ENCODE measurements around the gene DNAJA3. TPM values are rescaled to one million over a fixed set of nuclear protein-coding genes. Genes with fewer than 3 reads are reported as not detected.

Gene DNAJA3
- total RNA-seq, 1 experiment from 2014 or later: 101 TPM

GRCh38 chr16:4443986-4444385 is 18.3 kb downstream of the DNAJA3 start:
- TF ChIP-seq EZH2 (IDR thresholded peaks at IDR 0.05; ENCODE audit: borderline replicate concordance, low read depth, low read length, poor library complexity, severe bottlenecking): no peak
- no peak for TF ChIP-seq CTCF (conservative IDR thresholded peaks at IDR 0.05; ENCODE audit: low read depth, low read length)
- Histone ChIP-seq H3K27ac (ENCODE audit: low read depth, low read length, poor library complexity, severe bottlenecking) (no peak overlapping the region), H3K27me3 (replicated peaks; ENCODE audit: insufficient read depth, low read depth, low read length, poor library complexity) (no peaks in the 10 kb centered on the region), H3K36me3 (ENCODE audit: insufficient read depth, low read length, poor library complexity, severe bottlenecking) (peaks cover 86% of the 10 kb centered on the region), H3K4me1 (ENCODE audit: insufficient read depth, low read length, poor library complexity, severe bottlenecking) (no peaks in the 10 kb centered on the region), H3K9me3 (ENCODE audit: low read depth, low read length, poor library complexity, severe bottlenecking) (no peaks in the 10 kb centered on the region), H3K4me3 (ENCODE audit: low read depth, low read length, poor library complexity, severe bottlenecking) (no peak overlapping the region)
- ChIA-PET CTCF (no interaction called here), POLR2A (ENCODE audit: low non-redundant PET) (no interaction called here)
- no TSS peak for BruUV-seq (replicated peaks)
- no peak for DNase-seq (ENCODE audit: low spot score)
- intact Hi-C loops (cut with micrococcal nuclease; ENCODE audit: unreplicated experiment): no loop called here

- DNase-seq (ENCODE audit: low spot score): no peak
- Histone ChIP-seq H3K36me3 (ENCODE audit: insufficient read depth, low read length, poor library complexity, severe bottlenecking) (peaks cover 87% of the 10 kb centered on the region), H3K4me1 (ENCODE audit: insufficient read depth, low read length, poor library complexity, severe bottlenecking) (peaks cover 13% of the 10 kb centered on the region), H3K4me3 (ENCODE audit: low read depth, low read length, poor library complexity, severe bottlenecking) (no peak overlapping the region), H3K27ac (ENCODE audit: low read depth, low read length, poor library complexity, severe bottlenecking) (peak overlapping the region; percentile 82), H3K9me3 (ENCODE audit: low read depth, low read length, poor library complexity, severe bottlenecking) (no peaks in the 10 kb centered on the region), H3K27me3 (replicated peaks; ENCODE audit: insufficient read depth, low read depth, low read length, poor library complexity) (no peaks in the 10 kb centered on the region)
- POLR2A ChIA-PET (ENCODE audit: low non-redundant PET): no interaction called here
- no TSS peak for BruUV-seq (replicated peaks)
- intact Hi-C loops (cut with micrococcal nuclease; ENCODE audit: unreplicated experiment): no loop called here
- no peak for TF ChIP-seq EZH2 (IDR thresholded peaks at IDR 0.05; ENCODE audit: borderline replicate concordance, low read depth, low read length, poor library complexity, severe bottlenecking)
- CTCF ChIA-PET: no interaction called here
These were observed 24.8 kb downstream of the DNAJA3 start for GRCh38 chr16:4450430-4450829.

GRCh38 chr16:4450931-4451519 is 25.4 kb downstream of the DNAJA3 start:
- Histone ChIP-seq H3K4me3 (ENCODE audit: low read depth, low read length, poor library complexity, severe bottlenecking) (no peak overlapping the region), H3K27ac (ENCODE audit: low read depth, low read length, poor library complexity, severe bottlenecking) (peak overlapping the region; percentile 82), H3K36me3 (ENCODE audit: insufficient read depth, low read length, poor library complexity, severe bottlenecking) (peaks cover 88% of the 10 kb centered on the region), H3K27me3 (replicated peaks; ENCODE audit: insufficient read depth, low read depth, low read length, poor library complexity) (no peaks in the 10 kb centered on the region), H3K9me3 (ENCODE audit: low read depth, low read length, poor library complexity, severe bottlenecking) (no peaks in the 10 kb centered on the region), H3K4me1 (ENCODE audit: insufficient read depth, low read length, poor library complexity, severe bottlenecking) (peaks cover 13% of the 10 kb centered on the region)
- ChIA-PET POLR2A (ENCODE audit: low non-redundant PET) (interaction anchor here (0.7 kb wide), 1 partner anchor 13 kb away, joined by 18 read pairs; no protein-coding TSS in a partner anchor), CTCF (no interaction called here)
- TF ChIP-seq EZH2 (IDR thresholded peaks at IDR 0.05; ENCODE audit: borderline replicate concordance, low read depth, low read length, poor library complexity, severe bottlenecking) (no peak), CTCF (conservative IDR thresholded peaks at IDR 0.05; ENCODE audit: low read depth, low read length) (no peak)
- intact Hi-C loops (cut with micrococcal nuclease; ENCODE audit: unreplicated experiment): no loop called here
- no TSS peak for BruUV-seq (replicated peaks)
- peak; percentile 43 for DNase-seq (ENCODE audit: low spot score)

- H3K4me3 ChIP-seq (ENCODE audit: low read depth, low read length, poor library complexity, severe bottlenecking): no peak overlapping the region
- H3K9me3 ChIP-seq (ENCODE audit: low read depth, low read length, poor library complexity, severe bottlenecking): no peaks in the 10 kb centered on the region
- intact Hi-C loops (cut with micrococcal nuclease; ENCODE audit: unreplicated experiment): no loop called here
- no peaks in the 10 kb centered on the region for H3K27me3 ChIP-seq (replicated peaks; ENCODE audit: insufficient read depth, low read depth, low read length, poor library complexity)
- TF ChIP-seq EZH2 (IDR thresholded peaks at IDR 0.05; ENCODE audit: borderline replicate concordance, low read depth, low read length, poor library complexity, severe bottlenecking) (no peak), CTCF (conservative IDR thresholded peaks at IDR 0.05; ENCODE audit: low read depth, low read length) (no peak)
- ChIA-PET CTCF (no interaction called here), POLR2A (ENCODE audit: low non-redundant PET) (no interaction called here)
- no peak for DNase-seq (ENCODE audit: low spot score)
- peak overlapping the region; percentile 13 for H3K27ac ChIP-seq (ENCODE audit: low read depth, low read length, poor library complexity, severe bottlenecking)
- H3K36me3 ChIP-seq (ENCODE audit: insufficient read depth, low read length, poor library complexity, severe bottlenecking): peaks cover 90% of the 10 kb centered on the region
- peaks cover 13% of the 10 kb centered on the region for H3K4me1 ChIP-seq (ENCODE audit: insufficient read depth, low read length, poor library complexity, severe bottlenecking)
- BruUV-seq (replicated peaks): no TSS peak
These were observed 27.0 kb downstream of the DNAJA3 start for GRCh38 chr16:4452674-4453073.
